ENCODE data around the gene OTOL1. TPM values are rescaled to one million over a fixed set of nuclear protein-coding genes. Genes with fewer than 3 reads are reported as not detected.
A peak's percentile ranks its signal among the peaks of the same experiment; 100 is the strongest.
"Not testable (repeated sequence)": the region's sequence is repeated elsewhere in the genome, so short reads cannot be mapped to it uniquely, and the experiment has no call there.

OTOL1 gene
- total RNA-seq, 1 donor from 2014 or later, result not detected

- DNase-seq, result no peak
- no peak for TF ChIP-seq CTCF (IDR thresholded peaks at IDR 0.05)
- Histone ChIP-seq H3K36me3 (no peaks in the 10 kb centered on the region), H3K27me3 (ENCODE audit: low read depth) (no peaks in the 10 kb centered on the region), H3K27ac (no peak overlapping the region), H3K9me3 (no peaks in the 10 kb centered on the region), H3K4me1 (no peaks in the 10 kb centered on the region), H3K4me3 (no peak overlapping the region)
- no peak for ATAC-seq
- intact Hi-C loops (cut with DNase I), result no loop called here
Measured at GRCh38 chr3:161471211-161471610, 25.4 kb upstream of the OTOL1 start.

GRCh38 chr3:161474139-161474538 lies 22.5 kb upstream of the OTOL1 start:
- ATAC-seq (no peak), DNase-seq (no peak)
- H3K36me3 ChIP-seq, result no peaks in the 10 kb centered on the region
- H3K4me3 ChIP-seq, result no peak overlapping the region
- no peaks in the 10 kb centered on the region for H3K27me3 ChIP-seq (ENCODE audit: low read depth)
- no peaks in the 10 kb centered on the region for H3K4me1 ChIP-seq
- H3K27ac ChIP-seq, result no peak overlapping the region
- H3K9me3 ChIP-seq, result no peaks in the 10 kb centered on the region
- intact Hi-C loops (cut with DNase I), result no loop called here
- no peak for TF ChIP-seq CTCF (IDR thresholded peaks at IDR 0.05)

- Histone ChIP-seq H3K36me3 (no peaks in the 10 kb centered on the region), H3K27ac (no peak overlapping the region), H3K9me3 (no peaks in the 10 kb centered on the region), H3K4me3 (no peak overlapping the region), H3K4me1 (no peaks in the 10 kb centered on the region), H3K27me3 (ENCODE audit: low read depth) (no peaks in the 10 kb centered on the region)
- ATAC-seq (no peak), DNase-seq (no peak)
- TF ChIP-seq CTCF (IDR thresholded peaks at IDR 0.05), result no peak
- intact Hi-C loops (cut with DNase I), result no loop called here
Measured at GRCh38 chr3:161474741-161475140, 21.9 kb upstream of the OTOL1 start.

- no peak overlapping the region for H3K27ac ChIP-seq
- no peaks in the 10 kb centered on the region for H3K27me3 ChIP-seq (ENCODE audit: low read depth)
- no peak overlapping the region for H3K4me3 ChIP-seq
- DNase-seq (no peak), ATAC-seq (no peak)
- no peak for TF ChIP-seq CTCF (IDR thresholded peaks at IDR 0.05)
- intact Hi-C loops (cut with DNase I), result no loop called here
- no peaks in the 10 kb centered on the region for H3K36me3 ChIP-seq
- H3K4me1 ChIP-seq, result no peaks in the 10 kb centered on the region
- no peaks in the 10 kb centered on the region for H3K9me3 ChIP-seq
Measured at GRCh38 chr3:161475206-161475605, 21.4 kb upstream of the OTOL1 start.

GRCh38 chr3:161475905-161476304 lies 20.7 kb upstream of the OTOL1 start:
- Histone ChIP-seq H3K4me1 (no peaks in the 10 kb centered on the region), H3K36me3 (no peaks in the 10 kb centered on the region), H3K4me3 (no peak overlapping the region), H3K9me3 (no peaks in the 10 kb centered on the region), H3K27me3 (ENCODE audit: low read depth) (no peaks in the 10 kb centered on the region), H3K27ac (no peak overlapping the region)
- intact Hi-C loops (cut with DNase I), result no loop called here
- no peak for ATAC-seq
- DNase-seq, result no peak
- TF ChIP-seq CTCF (IDR thresholded peaks at IDR 0.05), result no peak

- ATAC-seq (no peak), DNase-seq (no peak)
- TF ChIP-seq CTCF (IDR thresholded peaks at IDR 0.05), result no peak
- Histone ChIP-seq H3K4me1 (peaks cover 4% of the 10 kb centered on the region), H3K27me3 (ENCODE audit: low read depth) (no peaks in the 10 kb centered on the region), H3K9me3 (no peaks in the 10 kb centered on the region), H3K27ac (no peak overlapping the region), H3K4me3 (no peak overlapping the region), H3K36me3 (no peaks in the 10 kb centered on the region)
- intact Hi-C loops (cut with DNase I), result no loop called here
Measured at GRCh38 chr3:161484226-161484625, 12.4 kb upstream of the OTOL1 start.

- peak; percentile 86 to 87 for ATAC-seq
- intact Hi-C loops (cut with DNase I); H3K9me3 ChIP-seq: not testable (repeated sequence)
Measured at GRCh38 chr3:161488284-161488683, 8.3 kb upstream of the OTOL1 start.

More at GRCh38 chr3:161488284-161488683, 8.3 kb upstream of the OTOL1 start:
- H3K27ac ChIP-seq; H3K27me3 ChIP-seq (ENCODE audit: low read depth); H3K4me1 ChIP-seq; DNase-seq; H3K4me3 ChIP-seq; H3K36me3 ChIP-seq: not testable (repeated sequence)
